GM19372 (cell line): ENCODE data around the gene NCCRP1.

Experiments
- ATAC-seq: cut with Tn5 transposase; IDR thresholded peaks from one replicate; pipeline ENCODE4 v1.9.1; 2021; ENCODE audit warnings: mild to moderate bottlenecking, low read depth, moderate library complexity; ENCODE audit not compliant: unreplicated experiment

The NCCRP1 gene

GRCh38 chr19:39163621-39164020, 33.1 kb upstream of the NCCRP1 start:
- ATAC-seq: no peak

DNA sequence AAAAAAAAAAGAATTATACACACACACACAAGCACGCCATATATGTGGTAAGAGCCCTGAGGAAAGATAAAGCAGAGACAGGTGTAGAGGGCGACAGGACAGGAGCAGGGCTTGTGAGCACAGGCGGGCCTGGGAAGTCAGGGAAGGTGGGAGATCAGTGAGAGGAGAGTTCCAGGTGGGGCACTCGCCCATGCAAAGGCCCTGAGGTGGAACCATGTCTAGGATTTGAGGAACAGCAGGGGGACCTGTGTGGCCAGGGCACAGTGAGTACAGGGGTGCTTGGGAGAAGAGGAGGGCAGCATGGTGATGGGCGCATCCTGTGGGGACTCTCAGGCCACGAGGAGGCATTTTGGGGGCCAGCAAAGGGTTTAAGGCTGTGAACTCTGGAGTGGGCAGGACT, 32.5 kb upstream of the NCCRP1 start:
- no peak for ATAC-seq

DNA sequence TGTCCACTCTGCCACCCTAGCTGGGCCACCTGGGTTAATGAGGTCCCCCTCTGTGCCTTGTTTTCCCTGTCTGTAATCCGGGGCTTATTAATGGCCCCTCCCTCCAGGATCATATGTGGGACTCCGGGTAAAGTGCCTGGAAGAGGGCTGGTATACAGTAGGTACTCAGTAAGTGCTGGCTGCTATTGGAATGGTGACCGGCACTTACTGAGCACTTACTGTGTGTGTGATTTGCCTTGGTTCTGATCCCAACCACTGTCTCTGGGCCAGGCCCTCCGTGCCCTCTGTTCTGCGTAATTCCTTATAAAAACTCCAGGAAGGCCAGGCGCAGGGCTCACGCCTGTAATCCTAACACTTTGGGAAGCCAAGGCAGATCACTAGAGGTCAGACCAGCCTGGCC, 30.9 kb upstream of the NCCRP1 start:
- no peak for ATAC-seq

GRCh38 chr19:39166571-39167391, 30.0 kb upstream of the NCCRP1 start:
- ATAC-seq: no peak

GRCh38 chr19:39167461-39168257, 29.1 kb upstream of the NCCRP1 start:
- ATAC-seq: no peak

GRCh38 chr19:39168258-39169142, 28.3 kb upstream of the NCCRP1 start:
- no peak for ATAC-seq

- ATAC-seq: no peak
Observed at GRCh38 chr19:39169143-39169810, 27.5 kb upstream of the NCCRP1 start.

GRCh38 chr19:39170386-39171231, 26.2 kb upstream of the NCCRP1 start:
- ATAC-seq: no peak

DNA sequence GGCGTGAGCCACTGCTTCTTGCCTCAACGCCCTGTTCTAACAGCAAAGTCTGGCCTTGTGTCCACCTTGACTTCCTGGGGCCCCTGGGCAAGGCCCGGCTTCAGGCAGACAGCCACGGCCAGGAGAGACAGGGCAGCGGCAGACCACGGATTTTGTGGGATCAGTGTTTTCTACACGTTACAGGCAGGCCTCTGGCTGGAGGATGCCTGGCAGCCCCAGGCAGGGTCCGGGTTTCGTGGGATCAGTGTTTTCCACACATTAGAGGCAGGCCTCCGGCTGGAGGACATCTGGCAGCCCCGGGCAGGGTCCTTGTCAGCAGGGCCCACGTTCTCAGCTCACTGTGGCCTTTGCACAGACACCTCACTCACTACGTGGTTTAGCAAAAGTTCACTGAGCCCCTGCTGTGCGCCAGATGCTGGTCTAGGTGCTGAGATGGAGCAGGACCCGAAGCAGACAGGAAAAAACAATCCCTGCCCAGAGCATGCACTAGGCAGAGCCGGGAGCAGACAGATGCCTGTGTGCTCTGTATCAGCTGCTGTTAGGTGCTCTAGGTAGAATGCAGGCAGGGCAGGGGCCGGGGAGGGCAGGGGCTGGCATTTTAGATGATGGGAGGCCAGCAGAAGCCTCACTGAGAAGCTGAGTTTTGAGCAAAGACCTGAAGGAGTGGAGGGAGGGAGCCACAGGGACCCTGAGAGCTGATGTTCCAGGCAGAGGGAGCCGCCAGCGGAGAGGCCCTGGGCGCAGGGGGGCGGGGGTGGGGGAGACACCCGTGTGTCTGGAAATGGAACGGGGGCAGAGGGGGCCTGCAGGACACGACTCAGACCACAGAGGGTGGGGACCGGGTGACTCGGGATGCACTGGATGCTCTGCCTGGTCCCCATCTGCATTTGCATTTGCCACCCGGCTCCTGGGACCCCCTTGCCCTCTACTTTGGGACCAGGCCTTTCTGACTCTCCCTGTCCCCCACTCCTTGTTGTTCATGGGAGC, 25.0 kb upstream of the NCCRP1 start:
- no peak for ATAC-seq

DNA sequence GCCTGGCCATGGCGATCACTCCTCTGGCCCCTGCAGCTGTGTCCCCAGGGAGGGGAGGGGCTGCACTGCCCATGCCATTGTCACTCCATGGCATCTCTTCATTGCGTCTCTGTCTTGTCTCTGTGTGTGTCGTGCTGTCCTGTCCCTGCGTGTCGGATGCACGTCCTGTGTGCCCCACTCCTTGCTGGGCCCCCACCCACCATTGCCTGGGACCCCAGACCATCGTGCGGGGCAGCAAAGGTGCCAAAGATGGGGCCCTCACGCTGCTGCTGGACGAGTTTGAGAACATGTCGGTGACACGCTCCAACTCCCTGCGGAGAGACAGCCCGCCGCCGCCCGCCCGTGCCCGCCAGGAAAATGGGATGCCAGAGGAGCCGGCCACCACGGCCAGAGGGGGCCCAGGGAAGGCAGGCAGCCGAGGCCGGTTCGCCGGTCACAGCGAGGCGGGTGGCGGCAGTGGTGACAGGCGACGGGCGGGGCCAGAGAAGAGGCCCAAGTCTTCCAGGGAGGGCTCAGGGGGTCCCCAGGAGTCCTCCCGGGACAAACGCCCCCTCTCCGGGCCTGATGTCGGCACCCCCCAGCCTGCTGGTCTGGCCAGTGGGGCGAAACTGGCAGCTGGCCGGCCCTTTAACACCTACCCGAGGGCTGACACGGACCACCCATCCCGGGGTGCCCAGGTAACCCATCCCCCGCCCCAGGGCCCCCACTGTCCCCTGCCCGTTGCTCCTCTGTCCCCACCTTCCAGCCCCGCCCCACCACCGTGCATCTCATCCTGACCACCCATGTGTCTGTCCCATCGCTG, 23.9 kb upstream of the NCCRP1 start:
- ATAC-seq: no peak

DNA sequence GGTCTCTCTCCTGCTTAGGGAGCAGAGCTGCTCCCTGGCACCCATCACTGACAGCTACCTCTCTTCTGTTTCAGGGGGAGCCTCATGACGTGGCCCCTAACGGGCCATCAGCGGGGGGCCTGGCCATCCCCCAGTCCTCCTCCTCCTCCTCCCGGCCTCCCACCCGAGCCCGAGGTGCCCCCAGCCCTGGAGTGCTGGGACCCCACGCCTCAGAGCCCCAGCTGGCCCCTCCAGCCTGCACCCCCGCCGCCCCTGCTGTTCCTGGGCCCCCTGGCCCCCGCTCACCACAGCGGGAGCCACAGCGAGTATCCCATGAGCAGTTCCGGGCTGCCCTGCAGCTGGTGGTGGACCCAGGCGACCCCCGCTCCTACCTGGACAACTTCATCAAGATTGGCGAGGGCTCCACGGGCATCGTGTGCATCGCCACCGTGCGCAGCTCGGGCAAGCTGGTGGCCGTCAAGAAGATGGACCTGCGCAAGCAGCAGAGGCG, 23.2 kb upstream of the NCCRP1 start:
- no peak for ATAC-seq

GRCh38 chr19:39174142-39174541, 22.6 kb upstream of the NCCRP1 start:
- ATAC-seq: no peak

DNA sequence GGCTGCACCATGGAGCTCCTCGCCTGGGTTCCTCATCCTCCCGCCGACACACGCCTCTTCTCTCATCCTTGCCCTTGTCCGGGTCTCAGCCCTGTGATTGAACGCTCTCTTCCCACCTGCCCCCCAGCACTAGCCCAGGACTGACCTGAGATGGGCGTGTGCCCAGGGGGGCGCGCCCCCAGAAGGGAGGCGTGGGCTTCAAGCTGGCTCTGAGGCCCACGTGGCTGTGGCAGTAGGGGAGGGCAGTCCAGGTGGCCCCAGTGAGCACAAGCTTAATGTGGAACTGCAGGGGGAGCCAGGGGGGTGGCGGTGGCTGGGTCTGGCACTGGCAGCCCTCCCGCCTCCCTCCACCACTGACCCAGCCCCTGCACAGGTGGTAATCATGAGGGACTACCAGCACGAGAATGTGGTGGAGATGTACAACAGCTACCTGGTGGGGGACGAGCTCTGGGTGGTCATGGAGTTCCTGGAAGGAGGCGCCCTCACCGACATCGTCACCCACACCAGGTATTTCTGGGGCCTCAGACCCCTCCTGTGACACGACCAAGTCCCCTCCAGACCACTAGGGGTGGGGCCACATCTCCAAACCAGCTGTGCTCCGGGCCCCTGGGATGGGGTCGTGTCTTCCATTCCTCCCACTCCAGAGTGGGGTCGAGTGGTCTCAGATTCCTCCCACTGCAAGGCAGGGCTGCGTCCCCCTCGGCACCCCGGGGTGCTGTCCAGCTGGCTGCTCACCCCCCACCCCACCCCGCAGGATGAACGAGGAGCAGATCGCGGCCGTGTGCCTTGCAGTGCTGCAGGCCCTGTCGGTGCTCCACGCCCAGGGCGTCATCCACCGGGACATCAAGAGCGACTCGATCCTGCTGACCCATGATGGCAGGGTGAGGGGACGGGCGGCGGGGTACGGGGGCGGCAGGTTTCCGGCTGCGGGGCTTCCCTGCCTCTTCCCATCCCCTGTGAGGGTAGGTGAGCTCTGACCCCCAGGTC, 21.9 kb upstream of the NCCRP1 start:
- ATAC-seq: no peak

GRCh38 chr19:39175564-39175963, 21.2 kb upstream of the NCCRP1 start:
- ATAC-seq: no peak

DNA sequence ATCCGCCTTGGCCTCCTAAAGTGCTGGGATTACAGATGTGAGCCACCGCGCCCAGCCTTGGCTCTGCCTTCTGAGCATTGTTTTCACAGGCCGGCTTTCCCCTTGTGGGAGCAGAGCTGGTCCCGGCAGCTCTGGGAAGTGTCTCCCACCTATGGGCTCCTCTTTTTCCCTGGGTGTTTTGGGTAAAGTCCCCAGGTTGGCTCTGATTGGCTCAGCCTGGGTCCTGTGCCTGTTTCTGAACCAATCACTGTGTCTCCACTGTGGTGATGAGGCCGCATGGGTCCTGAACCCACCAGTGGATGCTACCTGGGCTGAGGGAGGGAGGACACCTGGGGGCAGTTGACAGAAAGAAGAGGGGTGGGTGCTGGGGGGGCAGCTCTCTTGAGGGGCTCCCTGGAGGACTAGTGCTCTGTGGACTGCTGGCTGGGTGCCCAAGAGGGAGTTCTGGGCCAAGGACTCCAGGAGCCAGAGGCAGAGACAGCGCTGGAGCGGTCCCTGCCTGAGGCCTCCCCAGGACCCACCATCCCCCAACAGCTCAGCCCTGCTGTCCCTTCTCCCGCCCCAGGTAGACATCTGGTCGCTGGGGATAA, 19.6 kb upstream of the NCCRP1 start:
- ATAC-seq: no peak

DNA sequence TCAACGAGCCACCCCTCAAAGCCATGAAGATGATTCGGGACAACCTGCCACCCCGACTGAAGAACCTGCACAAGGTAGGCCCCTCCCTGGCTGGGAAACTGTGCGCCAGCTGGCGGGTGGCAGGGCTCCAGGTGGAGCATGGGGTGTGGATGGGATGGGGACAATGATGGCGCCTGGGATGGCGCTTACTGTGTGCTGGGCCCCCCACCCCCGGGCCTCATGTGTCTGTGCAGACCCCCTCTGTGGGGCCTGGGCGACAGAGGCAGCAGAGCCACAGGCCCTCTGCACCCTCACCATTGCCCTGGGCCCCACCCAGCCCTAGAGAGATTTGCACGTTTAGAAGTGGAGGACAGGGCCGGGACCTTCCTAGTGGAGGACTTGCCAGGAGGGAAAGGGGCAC, 19.0 kb upstream of the NCCRP1 start:
- ATAC-seq: no peak
